Activated T-helper 1 cell treated with anti-CD3 and anti-CD28 coated beads, Interleukin-2, amount 50 U/mL, for 16 hours (primary cell): ENCODE results near the gene RHCE.
"Not testable (repeated sequence)": the region's sequence is repeated elsewhere in the genome, so short reads cannot be mapped to it uniquely, and the experiment has no call there.

Experiments
- DNase-seq, 2 donors: peaks; one replicate each; pipeline ENCODE4 v3.0.0-alpha.2; 2020; ENCODE audit warnings: low read depth in 1 of 2, low spot score in 1 of 2

RHCE gene

DNA sequence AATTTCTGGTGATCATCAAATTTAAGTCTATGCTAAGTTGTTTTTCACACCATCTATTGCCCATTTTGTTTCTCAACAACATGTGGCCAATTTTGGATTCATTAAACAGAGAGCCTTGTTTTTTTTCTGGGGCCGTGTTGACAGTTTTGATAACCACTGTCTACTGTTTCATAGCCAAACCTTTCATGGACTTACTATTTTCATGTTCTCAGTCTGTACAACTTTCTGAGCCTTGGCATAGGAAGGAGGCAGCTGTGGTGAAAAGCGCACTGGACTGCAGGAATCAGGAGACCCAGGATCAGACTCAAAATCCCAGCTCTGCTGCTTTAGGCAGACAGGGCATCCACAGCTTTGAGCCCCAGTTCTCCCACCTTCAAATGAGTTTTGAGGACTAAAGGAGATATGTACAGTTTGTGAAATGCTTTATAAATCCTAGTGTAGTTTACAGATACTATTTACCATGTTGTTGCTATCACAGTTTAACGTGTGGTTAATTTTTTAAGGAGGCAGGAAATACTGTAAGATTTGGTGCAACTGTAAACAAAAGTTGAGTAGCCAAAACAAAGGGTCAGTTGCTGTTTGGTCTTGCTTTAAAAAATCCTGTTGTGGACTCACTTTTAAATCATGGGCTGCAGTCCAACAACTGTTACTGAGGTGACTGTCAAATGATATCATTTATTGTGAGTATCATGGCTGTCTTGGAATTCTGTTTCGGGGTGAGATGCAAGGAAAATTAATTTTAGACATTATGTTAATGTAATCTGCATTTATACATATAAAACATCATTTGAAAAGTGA, 13.0 kb upstream of the RHCE start:
- no peak for DNase-seq

DNA sequence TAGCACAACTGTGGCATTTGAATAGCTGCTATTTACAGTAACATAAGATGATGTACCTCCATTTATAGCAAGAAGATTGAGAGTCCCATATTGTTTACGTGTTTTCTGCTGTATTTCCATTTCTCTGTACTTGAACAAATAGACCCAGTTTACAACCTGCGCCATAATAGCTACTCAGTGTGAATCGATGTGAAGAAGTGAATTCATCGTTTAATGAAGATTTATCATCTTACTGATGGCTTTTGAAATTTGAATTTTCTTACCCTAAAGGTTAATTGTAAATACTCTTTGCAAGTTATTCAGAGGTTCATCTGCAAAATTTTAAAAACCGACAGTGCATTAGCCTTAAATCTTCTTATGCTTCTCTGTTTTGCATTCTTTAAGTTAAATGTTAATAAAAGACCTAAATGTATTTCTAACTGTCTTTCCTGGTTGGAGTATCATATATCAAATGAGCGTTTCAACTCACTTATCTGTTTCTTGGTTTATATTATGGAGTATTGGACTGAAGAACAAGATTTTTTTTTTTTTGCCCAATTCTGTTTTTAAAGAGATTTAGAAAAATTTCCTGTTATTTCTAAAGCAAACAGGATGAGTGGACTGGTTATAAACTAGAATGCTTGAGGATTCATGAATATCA, 12.2 kb upstream of the RHCE start:
- no peak for DNase-seq

DNA sequence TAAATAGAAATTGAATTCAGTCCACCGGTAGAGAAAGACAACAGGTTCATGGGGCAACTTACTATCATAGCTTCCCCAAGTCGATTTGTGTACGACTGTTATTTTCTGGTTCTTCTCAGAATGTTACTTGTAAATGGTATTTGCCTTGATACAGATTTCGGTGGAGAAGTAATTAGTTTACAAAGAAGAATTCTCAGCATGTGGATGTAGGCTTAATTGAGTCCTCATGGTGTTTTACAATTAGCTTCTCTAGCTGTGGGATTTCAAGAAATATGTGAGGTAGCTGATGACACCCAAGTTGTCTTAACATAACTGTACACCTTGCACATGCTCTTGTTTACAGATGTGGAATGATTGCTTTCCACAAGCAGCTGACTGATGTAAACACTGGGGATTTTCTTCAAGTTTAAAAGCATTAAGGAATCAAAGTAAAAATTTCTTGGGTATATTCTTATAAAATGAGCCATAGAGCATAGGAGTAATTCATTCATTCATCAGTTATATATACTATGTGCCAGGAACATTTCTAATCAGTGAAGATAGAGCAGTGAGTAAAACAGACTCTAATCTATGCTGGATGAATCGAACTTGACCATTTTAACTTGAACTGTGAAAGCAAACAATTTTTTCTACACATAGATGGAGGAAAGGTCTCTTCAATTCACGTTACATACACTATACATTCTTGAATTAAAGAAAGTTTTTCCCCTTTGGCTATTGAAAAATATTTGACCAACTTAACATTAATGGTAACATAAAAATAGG, 11.5 kb upstream of the RHCE start:
- no peak for DNase-seq

DNA sequence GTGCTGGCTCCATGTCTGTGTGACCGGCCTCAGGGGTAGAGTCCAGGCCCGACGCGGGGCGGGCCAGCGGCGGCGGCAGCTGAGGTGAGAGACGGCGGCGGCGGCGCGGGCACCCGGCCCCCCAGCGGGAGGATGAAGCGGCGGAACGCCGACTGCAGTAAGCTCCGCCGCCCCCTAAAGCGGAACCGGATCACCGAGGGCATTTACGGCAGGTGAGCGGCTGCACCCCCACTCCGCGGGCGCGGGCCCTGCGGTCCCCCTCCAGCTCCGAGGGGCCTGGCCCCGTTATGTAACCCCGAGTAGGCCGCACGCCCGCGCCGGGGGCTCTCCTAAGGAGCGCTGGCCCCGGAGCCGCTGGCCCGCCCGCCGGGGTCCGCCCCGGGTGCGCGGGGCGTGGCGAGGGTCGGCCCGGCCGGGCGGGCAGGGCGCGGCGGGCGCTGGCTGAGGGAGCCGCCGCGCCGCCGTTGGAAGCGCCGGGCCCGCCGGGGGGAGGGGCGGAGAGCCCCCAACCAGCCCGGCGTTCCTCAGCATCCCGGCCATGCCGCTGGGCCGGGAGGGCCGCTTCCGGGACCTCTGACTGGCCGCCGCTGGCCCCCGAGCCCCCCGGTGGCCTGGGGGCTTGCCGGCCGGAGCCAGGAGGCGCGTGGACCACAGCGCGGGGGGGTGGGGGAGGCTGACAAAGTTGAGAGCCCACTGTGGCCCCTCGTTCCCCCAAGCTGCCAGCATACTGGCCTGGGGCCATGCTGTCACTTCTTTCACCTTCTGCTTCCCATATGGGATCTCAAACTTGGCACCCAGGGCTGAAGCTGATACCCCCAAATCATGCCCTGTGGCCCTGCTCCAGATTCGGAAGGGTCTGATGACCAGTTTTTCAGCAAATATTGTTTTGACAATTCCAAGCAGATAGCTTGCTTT, 10.6 kb upstream of the RHCE start:
- no peak for DNase-seq

DNA sequence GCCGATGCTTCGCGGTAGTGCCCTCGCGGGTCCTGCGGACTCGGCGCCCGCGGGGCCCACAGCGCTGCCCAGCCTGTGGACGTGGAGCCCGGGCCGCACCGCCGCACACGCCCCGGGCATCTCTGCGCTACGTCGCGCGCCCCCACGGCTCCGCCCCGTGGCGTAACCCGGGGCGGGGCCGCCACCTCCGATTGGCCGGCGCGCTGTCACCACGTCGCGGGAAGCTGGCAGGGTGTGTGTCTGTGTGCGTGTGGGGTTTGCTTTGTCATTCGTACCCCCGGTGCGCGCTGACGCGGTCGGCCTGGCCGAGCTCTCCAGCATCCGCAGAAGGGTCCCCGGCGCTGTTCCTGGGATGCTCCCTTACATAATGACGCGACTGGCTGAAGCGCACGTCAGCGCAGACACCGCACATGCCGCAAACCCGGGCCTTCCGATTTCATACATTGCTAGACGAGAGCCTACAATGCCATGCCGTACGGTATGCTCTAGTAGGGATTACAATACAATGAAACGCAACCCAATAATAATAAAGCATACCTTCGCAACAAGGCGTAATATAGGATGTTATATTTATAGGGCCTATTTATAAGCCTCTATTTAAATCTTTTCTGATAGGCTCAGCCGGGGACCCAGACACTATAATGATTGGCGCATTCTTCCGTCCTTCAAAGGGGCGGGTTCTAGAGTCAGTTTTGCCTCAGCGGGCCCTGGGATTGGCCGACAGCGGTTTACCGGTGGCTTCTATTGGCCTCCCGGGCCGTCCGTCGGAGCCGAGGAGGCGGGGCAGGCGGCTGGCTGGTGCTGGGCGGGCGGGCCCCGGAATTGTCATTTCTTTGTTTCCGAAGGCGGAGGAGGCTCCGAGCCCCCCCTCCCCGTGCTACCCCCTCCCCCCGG, 9.7 kb upstream of the RHCE start, which contains the start of gene MACO1:
Gene MACO1 (plus strand): TSS at position 825 of the 894 bp plus-strand sequence. CDS start 202 bp downstream, outside the sequence.
- DNase-seq = peak; percentile 92 to 94

DNA sequence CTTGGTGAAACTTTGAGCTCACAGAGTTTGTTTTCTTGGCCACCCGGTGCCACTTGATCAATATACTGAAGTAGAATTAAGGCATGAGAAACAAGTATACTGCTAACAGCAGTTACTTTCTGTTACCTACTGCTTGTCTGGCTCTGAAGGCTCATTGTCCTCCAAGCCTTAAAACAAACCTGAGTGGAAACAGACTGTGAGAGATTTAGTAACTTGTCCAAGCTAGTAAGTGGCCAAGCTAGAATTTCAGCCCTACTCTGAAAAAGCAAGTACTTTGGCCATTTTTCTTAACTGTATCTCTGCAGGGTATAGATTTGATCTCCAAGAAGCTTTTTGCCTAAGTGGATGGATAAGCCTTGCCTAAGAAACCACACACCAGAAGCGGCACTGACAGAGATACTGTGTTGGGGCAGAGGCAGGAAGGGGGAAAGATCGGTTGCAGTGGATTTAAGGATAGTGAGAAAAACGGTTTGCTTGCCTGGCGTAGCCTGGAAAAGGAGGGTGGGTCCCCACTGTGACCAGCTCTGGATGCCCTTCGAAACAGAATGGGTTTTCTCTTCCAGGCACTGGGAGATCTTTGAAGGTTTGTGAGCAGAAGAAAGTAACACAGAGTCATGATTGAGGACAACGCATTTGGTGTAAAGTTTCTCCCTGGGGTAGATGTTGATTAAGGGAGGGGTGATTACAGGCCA, 8.0 kb upstream of the RHCE start:
- no peak for DNase-seq

DNA sequence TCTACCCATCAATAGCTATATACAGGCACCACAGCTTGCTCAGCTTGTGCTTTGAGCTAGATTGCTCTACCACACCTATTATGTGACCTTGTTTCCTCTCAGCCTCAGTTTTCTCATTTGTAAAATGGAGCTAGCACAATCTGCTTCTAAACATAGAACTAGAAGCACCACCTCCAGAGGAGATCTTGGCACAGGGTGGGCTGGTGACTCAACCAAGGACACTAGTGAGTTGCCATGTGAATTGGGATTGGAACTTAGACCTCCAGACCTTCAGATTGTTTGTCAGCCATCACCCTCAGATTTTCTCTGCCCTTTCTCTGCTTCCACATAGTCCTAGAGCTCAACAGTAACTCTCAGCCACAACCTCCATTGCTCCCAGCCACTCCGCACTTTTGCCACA, 7.1 kb upstream of the RHCE start:
- DNase-seq = no peak

DNA sequence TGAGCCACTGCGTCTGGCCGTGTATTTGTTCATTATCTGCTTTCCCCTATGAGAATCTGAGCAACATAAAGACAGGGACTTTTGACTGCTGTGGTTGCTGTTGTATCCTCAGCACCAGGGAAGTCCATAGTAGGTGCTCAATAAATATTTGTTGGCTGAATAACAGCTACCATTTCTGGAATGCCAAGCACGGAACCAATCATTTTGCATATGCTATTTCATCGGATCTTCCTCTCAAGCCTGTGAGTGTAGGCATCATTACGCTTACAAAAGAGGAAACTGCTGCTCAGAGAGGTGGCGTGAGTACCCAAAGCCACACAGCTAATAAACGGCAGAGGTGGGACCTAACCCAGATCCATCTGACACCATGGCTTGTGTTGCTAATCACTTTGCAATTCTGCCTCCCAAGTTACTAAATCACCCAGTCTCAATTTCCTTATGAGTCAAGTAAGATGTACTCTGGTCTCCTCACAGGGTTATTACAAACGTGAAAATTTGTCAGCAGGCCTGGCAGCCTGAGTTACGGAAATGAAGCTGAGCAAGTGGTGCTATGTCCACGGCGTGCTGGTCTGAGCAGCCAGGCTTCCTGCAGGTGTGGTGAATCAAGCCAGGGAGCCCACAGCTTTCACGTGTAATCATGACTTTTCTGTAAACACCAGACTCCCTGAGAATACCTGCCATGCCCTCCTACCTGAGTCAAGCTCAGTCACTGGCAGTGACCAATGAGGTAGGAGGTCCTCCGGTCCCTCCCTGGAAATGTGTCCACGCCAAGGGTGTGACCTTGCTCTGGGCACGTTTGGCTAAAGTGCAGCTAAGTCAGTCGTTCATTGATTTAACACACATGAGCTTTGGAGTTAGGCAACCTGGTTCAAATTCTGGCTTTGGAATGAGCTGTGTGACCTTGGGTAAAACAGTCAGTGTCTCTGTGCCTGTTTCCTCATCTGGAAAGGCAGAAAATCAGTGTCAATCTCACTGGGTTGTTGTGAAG, 4.8 kb upstream of the RHCE start:
- no peak for DNase-seq

DNA sequence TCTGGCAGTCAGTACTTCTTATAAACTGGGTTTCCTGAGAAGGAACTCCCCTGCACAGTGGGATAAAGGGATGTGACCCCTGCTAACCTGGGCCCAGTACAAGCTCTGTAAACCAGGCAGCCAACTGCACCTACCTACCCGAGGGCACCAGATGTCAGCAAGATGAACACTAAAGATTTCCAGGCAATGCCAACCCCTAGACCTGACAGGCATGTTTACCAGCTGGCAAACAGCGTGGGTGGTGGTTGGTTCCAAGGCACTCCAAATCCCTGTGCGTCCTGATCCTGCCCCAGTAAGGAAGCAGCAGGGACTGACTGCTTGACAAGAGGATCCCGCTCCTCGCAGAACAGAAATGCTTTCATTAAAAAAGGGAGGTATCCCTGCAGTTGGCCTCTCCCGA, 2.6 kb upstream of the RHCE start:
- not testable (repeated sequence) for DNase-seq

DNA sequence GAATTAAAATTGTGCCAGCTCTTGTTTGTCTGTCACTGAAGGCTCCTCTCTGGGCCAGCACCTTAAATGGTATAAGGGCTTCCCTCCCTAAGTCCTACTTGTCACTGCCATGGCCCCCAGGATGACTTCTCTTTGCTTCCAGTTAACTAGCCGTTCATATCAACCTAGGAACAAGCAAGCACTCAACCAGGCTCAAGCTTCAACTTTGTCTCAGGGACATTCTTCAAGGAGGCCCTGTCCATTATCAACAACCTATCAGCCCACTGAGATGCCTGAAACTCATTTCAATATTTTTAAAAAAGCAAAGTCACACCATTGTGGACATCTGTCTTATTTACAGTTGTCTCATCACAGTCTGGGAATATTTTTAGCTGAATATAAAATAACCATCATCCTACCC, 1.3 kb downstream of the RHCE start:
- DNase-seq = not testable (repeated sequence)

DNA sequence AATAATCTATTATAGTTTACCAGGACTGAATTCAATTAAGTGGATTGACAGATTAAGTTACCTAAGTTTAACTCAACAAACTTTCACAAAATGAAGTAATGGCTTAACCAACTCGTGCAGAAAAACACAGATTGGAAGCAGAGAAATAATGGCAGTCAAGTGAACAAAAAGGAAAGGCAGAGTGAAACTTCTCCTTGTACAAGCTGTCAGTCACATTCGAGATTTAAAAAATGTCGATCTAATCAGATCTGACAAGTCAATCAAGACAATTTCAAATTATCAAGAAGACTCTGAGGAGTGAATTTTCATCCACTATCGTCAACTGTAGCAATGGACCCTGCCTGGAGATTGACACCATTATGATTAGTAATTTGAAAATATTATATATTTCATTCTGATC, 3.3 kb downstream of the RHCE start:
- DNase-seq = not testable (repeated sequence)

DNA sequence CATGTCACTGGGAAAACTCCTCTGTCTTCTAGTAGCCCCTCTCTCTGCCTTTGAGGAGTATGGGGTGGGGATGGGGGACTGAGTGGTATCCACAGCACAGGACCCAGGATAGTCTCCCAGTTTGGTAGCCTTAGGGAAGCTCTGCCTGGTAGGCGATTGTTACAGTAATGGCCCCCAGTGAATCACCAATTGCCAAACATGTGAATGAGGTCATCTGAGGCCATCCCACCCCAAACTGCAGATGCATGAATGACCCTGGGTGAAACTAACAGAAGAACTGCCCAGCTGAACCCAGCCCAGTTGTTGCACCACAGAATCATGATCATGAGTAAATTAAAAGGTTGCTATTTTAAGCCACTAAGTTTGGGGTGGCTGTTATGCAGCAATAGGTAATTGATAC, 6.0 kb downstream of the RHCE start:
- DNase-seq = not testable (repeated sequence)

DNA sequence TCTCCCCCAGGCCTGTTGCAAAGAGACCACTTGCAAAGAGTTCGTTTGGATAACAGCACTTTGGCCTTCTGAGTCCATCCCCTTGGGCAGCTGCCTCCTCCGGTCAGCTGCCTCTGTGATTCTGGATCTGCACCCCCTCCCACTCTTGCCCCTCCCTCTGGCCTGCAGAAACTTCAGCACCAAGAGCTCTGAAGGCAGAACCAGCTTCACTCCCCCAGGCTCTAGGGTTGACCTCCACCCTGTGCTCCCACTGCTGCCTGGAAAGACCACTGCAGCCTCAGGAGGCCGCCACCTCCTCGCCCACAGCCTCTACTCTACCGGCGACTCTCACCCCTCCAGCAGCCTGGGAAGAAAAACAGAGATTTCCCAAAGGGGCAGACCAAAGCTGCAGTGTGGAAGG, 6.5 kb downstream of the RHCE start:
- not testable (repeated sequence) for DNase-seq

DNA sequence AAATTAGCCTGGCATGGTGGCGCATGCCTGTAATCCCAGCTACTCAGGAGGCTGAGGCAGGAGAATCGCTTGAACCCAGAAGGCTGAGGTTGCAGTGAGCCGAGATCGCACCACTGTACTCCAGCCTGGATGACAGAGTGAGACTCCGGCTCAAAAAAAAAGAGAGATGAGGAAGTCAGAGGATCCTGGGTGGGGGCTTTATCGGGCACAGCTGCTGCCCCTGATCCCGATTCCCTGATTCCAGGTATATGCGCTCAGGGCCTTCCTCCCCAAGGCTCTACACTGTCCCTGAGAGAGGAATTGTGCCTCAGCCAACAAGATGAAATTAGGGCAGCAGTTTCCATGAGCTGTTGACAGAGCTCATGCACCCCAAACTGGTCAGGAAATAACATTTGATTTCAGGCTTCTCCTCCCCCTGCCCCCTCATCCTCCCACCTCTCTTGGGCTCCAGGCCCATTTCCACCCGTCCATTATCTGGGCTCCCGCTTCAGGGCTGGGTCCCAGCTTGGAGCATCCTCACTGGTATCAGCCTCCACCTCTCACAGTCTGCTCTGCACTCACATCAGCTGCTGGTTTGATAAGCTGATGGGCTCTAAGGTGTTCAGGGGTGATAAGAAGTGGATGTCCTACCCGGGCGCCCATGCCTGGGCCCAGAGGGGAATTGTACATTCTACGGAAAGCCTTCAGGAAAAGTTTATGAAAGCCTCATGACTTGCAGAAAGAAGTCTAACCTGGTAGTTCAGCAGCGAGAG, 7.6 kb downstream of the RHCE start:
- DNase-seq = not testable (repeated sequence)

DNA sequence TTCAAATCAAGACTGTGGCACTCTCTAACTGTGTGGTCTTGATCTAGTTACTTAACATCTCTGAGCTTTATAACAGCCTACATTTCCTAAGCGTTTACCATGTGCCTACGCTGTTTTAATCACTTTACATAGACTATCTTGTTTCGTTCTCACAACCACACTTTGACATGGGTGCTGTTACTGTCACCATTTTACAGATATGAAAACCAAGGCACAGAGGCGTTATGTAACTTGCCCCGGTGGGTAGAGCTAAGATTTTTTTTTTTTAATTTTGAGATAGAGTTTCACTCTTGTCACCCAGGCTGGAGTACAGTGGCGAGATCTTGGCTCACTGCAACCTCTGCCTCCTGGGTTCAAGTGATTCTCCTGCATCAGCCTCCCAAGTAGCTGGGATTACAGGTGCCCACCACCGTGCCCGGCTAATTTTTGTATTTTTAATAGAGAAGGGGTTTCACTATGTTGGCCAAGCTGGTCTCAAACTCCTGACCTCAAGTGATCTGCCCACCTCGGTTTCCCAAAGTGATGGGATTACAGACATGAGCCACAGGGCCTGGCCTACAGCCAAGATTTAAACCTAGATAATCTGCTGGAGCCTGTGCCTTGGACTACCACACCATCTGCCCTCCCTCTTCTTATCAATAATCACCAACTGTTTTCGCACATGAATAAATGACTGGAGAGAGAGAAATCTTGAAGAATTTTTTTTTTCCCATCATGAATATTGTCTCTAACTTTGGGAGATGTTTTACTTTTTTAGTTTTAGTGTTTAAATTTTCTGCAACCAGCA, 10.8 kb downstream of the RHCE start:
- DNase-seq = not testable (repeated sequence)

DNA sequence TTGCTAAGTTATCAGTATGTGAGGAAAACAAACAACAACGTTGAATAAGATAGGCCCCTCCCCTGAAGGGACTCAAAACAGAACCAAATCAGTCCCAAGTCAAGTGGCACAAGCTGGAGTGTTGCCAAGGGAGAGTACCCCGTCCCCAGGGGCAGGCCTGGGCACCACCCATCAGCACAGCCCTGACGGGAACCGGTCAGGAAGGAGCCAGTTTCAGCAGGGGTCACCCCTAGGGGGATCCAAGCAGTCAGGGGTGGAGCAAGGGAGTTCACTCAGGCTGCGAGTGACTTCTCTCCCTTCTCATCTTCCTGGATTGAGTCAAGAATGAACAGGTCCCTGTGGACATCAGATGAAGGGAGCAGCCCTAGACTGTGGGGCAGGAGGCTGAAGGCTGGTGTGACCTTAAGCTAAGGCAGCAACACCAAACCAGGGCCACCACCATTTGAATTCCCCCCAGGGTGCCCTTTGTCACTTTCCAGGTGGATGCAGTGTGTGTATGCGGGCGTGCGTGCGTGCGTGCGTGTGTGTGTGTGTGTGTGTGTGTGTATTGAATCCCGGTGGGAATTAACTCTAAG, 14.8 kb downstream of the RHCE start:
- DNase-seq = not testable (repeated sequence)
